SK-N-SH (cell line): ENCODE data around the gene PTPRN. TPM values are rescaled to one million over a fixed set of nuclear protein-coding genes. Genes with fewer than 3 reads are reported as not detected.
"Not testable (repeated sequence)": the region's sequence is repeated elsewhere in the genome, so short reads cannot be mapped to it uniquely, and the experiment has no call there.

Experiments
- CTCF ChIA-PET: fragments of 300-600, 350-600 bp; formaldehyde crosslinking; extraction: SDS; loops from one replicate; lab custom pipeline; 2021; lab: Yijun Ruan, JAX
- POLR2A ChIA-PET: fragments of 350-600 bp; sonication (Branson Sonifier 250); formaldehyde crosslinking; extraction: SDS; loops from one replicate; lab custom pipeline; 2020; ENCODE audit warnings: antibody characterized with exemption, inconsistent platforms; lab: Yijun Ruan, JAX
- DNase-seq: peaks from one replicate; pipeline ENCODE4 v3.0.0; 2012
- H2AFZ ChIP-seq: fragments of 200-600 bp; sonication (generic); 2 replicates; pipeline ENCODE4 v1.8.1; 2016; ENCODE audit warnings: antibody characterized with exemption, mild to moderate bottlenecking, low read depth
- H3F3A ChIP-seq: fragments of 200-600 bp; sonication (generic); replicated peaks from 2 replicates; pipeline ENCODE3; 2016; ENCODE audit warnings: antibody characterized with exemption, mild to moderate bottlenecking; ENCODE audit not compliant: insufficient read depth
- H3K27ac ChIP-seq, 2 experiments: fragments of 200-500 bp in 1 of 2; fragments of 200-600 bp in 1 of 2; sonication (Bioruptor generic) in 1 of 2; sonication (generic), shearing (Covaris generic) in 1 of 2; 2 replicates each; pipeline versions ENCODE4 v1.5.1 to v1.6.1; 2014 to 2016; ENCODE audit warnings: low read depth in 2 of 2, inconsistent platforms in 1 of 2, low read length in 1 of 2, mild to moderate bottlenecking in 1 of 2, mixed read lengths in 1 of 2
- H3K27me3 ChIP-seq: fragments of 200-600 bp; sonication (generic), shearing (Covaris generic); 2 replicates; pipeline ENCODE4 v1.6.1; 2016; ENCODE audit warnings: mixed run types; ENCODE audit not compliant: insufficient read depth
- H3K36me3 ChIP-seq, 2 experiments: fragments of 200-500 bp in 1 of 2; fragments of 200-600 bp in 1 of 2; sonication (Bioruptor generic) in 1 of 2; sonication (generic) in 1 of 2; replicated peaks in 1 of 2; 2 replicates each; pipeline versions ENCODE3 to v1.5.1; 2014 to 2016; ENCODE audit warnings: low read length in 1 of 2, mild to moderate bottlenecking in 1 of 2; ENCODE audit not compliant: insufficient read depth in 2 of 2, control insufficient read depth in 1 of 2
- H3K4me1 ChIP-seq, 2 experiments: fragments of 200-500 bp in 1 of 2; fragments of 200-600 bp in 1 of 2; sonication (Bioruptor generic) in 1 of 2; sonication (generic), shearing (Covaris generic) in 1 of 2; 2 replicates each; pipeline versions ENCODE4 v1.5.1 to v1.6.1; 2014 to 2016; ENCODE audit warnings: low read depth in 1 of 2, low read length in 1 of 2, mixed run types in 1 of 2; ENCODE audit not compliant: insufficient read depth in 2 of 2, control insufficient read depth in 1 of 2
- H3K4me2 ChIP-seq: fragments of 200-600 bp; sonication (generic), shearing (Covaris generic); 2 replicates; pipeline ENCODE4 v1.6.1; 2017; ENCODE audit warnings: mixed run types
- H3K4me3 ChIP-seq, 2 experiments: fragments of 200-500 bp in 1 of 2; fragments of 200-600 bp in 1 of 2; sonication (Bioruptor generic) in 1 of 2; sonication (generic), shearing (Covaris generic) in 1 of 2; 2 replicates each; pipeline versions ENCODE4 v1.5.1 to v1.8.1; 2014 to 2016; ENCODE audit warnings: low read depth in 2 of 2, inconsistent platforms in 1 of 2, low read length in 1 of 2, mild to moderate bottlenecking in 1 of 2, mixed read lengths in 1 of 2, moderate library complexity in 1 of 2
- H3K79me2 ChIP-seq: fragments of 200-600 bp; sonication (generic); 2 replicates; pipeline ENCODE4 v1.8.1; 2017; ENCODE audit warnings: mild to moderate bottlenecking; ENCODE audit not compliant: insufficient read depth
- H3K9ac ChIP-seq: fragments of 200-600 bp; sonication (generic); 2 replicates; pipeline ENCODE4 v1.6.1; 2017; ENCODE audit warnings: mixed run types
- H3K9me2 ChIP-seq: fragments of 200-600 bp; sonication (generic); 2 replicates; pipeline ENCODE4 v1.6.1; 2017; ENCODE audit warnings: mixed run types
- H3K9me3 ChIP-seq: fragments of 200-600 bp; sonication (generic); 2 replicates; pipeline ENCODE4 v1.6.1; 2017; ENCODE audit warnings: mixed run types, mild to moderate bottlenecking, moderate library complexity
- H4K20me1 ChIP-seq: fragments of 200-600 bp; sonication (generic); 2 replicates; pipeline ENCODE4 v1.6.1; 2017; ENCODE audit warnings: mild to moderate bottlenecking, mixed run types; ENCODE audit not compliant: insufficient read depth
- EP300 ChIP-seq, 2 experiments: IDR thresholded peaks; 2 replicates each; pipeline versions ENCODE4 v1.4.0 to v1.6.1; 2012; ENCODE audit warnings: borderline replicate concordance in 1 of 2, low read depth in 1 of 2, low read length in 1 of 2
- FOXJ3 ChIP-seq: sonication (generic); formaldehyde crosslinking; IDR thresholded peaks from 2 replicates; pipeline ENCODE4 v1.5.1; 2020; ENCODE audit warnings: mild to moderate bottlenecking, missing genetic modification reagents
- JUND ChIP-seq: IDR thresholded peaks from 2 replicates; pipeline ENCODE4 v1.4.0; 2012
- WGBS: methylation state at CpG from one replicate; pipeline ENCODE4 v1.1.6; 2017; ENCODE audit warnings: low lambda C conversion rate; 5-methylcytosine and 5-hydroxymethylcytosine counted together
- polyA plus RNA-seq, 3 experiments: library from polyadenylated mRNA; depleted of rRNA; stranded (reverse); fragments of >200 nt; gene quantifications; 2 replicates each; pipeline ENCODE4 v1.2.3, GENCODE V29; 2012

The PTPRN gene
- polyA plus RNA-seq, 1 of the 3 experiments (the other 2 are of a cell fraction) = 9.5 TPM

DNA sequence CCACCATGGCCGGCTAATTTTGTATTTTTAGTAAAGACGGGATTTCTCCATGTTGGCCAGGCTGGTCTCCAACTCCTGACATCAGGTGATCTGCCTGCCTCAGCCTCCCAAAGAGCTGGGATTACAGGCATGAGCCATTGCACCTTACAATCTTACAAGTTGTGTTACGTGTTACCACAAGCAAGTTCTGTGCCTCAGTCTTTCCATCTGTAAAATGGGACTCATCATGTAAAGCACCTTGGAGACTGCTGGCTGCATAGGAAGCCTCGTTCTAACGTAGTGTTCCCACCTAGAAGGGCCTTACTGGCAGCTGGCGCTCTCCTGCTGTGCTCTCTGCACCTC lies 20.0 kb downstream of the PTPRN start:
- 86% methylated on average over 5 of the region's 6 CpGs for WGBS
- POLR2A ChIA-PET = interaction anchor here (0.9 kb wide), 1 partner anchor 10 kb away, joined by 3 read pairs; the partner anchor contains the start of gene DNAJB2
- no peak overlapping the region for H2AFZ ChIP-seq
- no peak overlapping the region for H3K4me3 ChIP-seq
- TF ChIP-seq JUND (no peak), FOXJ3 (CRISPR knock-in tag) (no peak), EP300 (IDR thresholded peaks at IDR 0.05; ENCODE audit: borderline replicate concordance in 1 of 2, low read depth in 1 of 2, low read length in 1 of 2) (no peak)
- CTCF ChIA-PET = interaction anchor here (1.3 to 9.0 kb wide), 4 partner anchors 10 to 129 kb away, joined by 3 to 312 read pairs (median 4); partner anchors contain the start of gene DNAJB2
- H3K4me1 ChIP-seq = peaks cover 4 to 8% of the 10 kb centered on the region in 2 experiments; a peak in 1 of 4 replicates
- peak overlapping the region; percentile 9 to 46; a peak in 1 of 4 replicates for H3K27ac ChIP-seq
- peaks cover 0 to 8% of the 10 kb centered on the region in 2 experiments for H3K36me3 ChIP-seq
- no peak overlapping the region for H3K9ac ChIP-seq
- H3K79me2 ChIP-seq = no peaks in the 10 kb centered on the region
- H3K4me2 ChIP-seq = peak overlapping the region; percentile 66; the same call in 1 of the 2 replicates
- H3K9me3 ChIP-seq = no peaks in the 10 kb centered on the region
- no peak for DNase-seq
- peaks cover 12% of the 10 kb centered on the region for H3F3A ChIP-seq
- no peaks in the 10 kb centered on the region for H3K9me2 ChIP-seq
- H3K27me3 ChIP-seq = no peaks in the 10 kb centered on the region
- H4K20me1 ChIP-seq = no peaks in the 10 kb centered on the region

DNA sequence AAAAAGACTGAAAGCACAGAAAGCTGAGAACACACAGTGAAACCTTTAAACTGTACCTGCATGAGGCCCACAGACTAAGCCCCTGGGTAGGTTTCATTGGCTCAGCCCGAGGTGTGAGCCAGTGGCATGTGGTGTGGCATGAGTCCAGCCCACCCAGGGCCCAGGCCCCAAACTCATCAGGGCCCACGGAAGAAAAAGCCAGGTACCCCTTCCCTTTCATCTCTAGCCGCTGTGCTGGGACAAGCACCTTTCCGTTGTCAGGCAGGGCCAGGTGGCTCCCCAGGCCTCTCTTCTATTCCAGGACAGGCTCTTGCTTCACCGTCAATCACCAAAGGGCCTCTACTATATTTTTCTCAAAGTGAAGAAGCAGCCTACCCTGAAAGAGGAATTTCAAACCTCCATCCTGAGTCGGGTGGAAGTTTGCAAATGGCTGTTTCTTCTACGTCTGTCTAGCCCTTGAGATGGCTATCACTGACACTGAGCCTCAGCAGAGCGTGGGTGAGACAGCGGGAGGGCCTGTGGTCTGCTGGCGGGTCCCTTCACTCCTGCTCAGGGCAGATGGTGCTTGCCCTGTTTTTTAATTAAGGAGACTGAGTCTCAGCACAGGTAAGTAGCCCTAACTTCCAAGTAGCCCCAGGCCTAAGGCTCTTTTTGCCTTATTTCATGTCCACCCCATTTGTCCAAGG lies 21.5 kb downstream of the PTPRN start:
- no peak for DNase-seq
- Histone ChIP-seq H3K36me3 (peaks cover 0 to 19% of the 10 kb centered on the region in 2 experiments), H3K9ac (no peak overlapping the region), H3K79me2 (no peaks in the 10 kb centered on the region), H3K9me3 (no peaks in the 10 kb centered on the region), H3K4me1 (peaks cover 4 to 8% of the 10 kb centered on the region in 2 experiments; a peak in 1 of 4 replicates), H4K20me1 (no peaks in the 10 kb centered on the region), H3K9me2 (no peaks in the 10 kb centered on the region), H2AFZ (no peak overlapping the region), H3K27ac (peak overlapping the region in 1 of 2 experiments; percentile 12; a peak in 1 of 4 replicates), H3K4me3 (no peak overlapping the region), H3F3A (peaks cover 12% of the 10 kb centered on the region), H3K4me2 (no peak overlapping the region), H3K27me3 (no peaks in the 10 kb centered on the region)
- WGBS = 85% methylated on average over 9 of the region's 10 CpGs
- POLR2A ChIA-PET = no interaction called here
- no peak for TF ChIP-seq JUND
- CTCF ChIA-PET = interaction anchor here (0.7 to 9.0 kb wide), 6 partner anchors 8 to 128 kb away, joined by 3 to 312 read pairs (median 3); partner anchors contain the start of gene DNAJB2

DNA sequence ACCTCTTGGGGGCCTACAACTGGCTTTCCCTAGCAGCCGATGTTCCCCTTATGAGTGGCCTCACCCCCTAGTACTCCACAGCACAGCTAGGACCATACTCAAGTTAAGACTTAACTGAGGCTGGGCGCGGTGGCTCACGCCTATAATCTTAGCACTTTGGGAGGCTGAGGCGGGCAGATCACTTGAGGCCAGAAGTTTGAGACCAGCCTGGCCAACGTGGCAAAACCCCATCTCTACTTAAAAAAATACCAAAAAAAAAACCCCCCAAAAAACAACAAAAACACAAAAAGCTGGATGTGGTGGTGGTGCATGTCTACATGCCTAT lies 22.1 kb downstream of the PTPRN start:
- H3K27me3 ChIP-seq, H3K4me2 ChIP-seq, H3K4me3 ChIP-seq, H3K79me2 ChIP-seq, H3K4me1 ChIP-seq, H3K9ac ChIP-seq, DNase-seq, H2AFZ ChIP-seq, H4K20me1 ChIP-seq, H3K9me3 ChIP-seq, H3K27ac ChIP-seq, H3K9me2 ChIP-seq: not testable (repeated sequence)
- peaks cover 12% of the 10 kb centered on the region for H3F3A ChIP-seq
- ChIA-PET CTCF (interaction anchor here (1.3 to 15.4 kb wide), 5 partner anchors 5 to 66 kb away, joined by 3 to 312 read pairs (median 5); no protein-coding TSS in a partner anchor), POLR2A (interaction anchor here (0.6 to 1.5 kb wide), 2 partner anchors 8 to 226 kb away, joined by 3 to 6 read pairs; no protein-coding TSS in a partner anchor)
- 97% methylated on average over 6 of the region's 6 CpGs for WGBS
- H3K36me3 ChIP-seq = peaks cover 4 to 26% of the 10 kb centered on the region in 2 experiments
